AML-193 (cell line): ENCODE results near the gene ADPRH.

Experiments
- DNase-seq, 2 experiments: peaks; one replicate each; lab custom pipeline; 2025; lab: John Stamatoyannopoulos, UW

The ADPRH gene

GRCh38 chr3:119628816-119629445 is 49.6 kb downstream of the ADPRH start:
- no peak for DNase-seq

- peak; percentile 24 to 51 for DNase-seq
These were observed 51.0 kb downstream of the ADPRH start for GRCh38 chr3:119630128-119630879.

GRCh38 chr3:119630880-119631329 is 51.6 kb downstream of the ADPRH start:
- DNase-seq, result no peak

GRCh38 chr3:119631516-119631915 is 52.2 kb downstream of the ADPRH start:
- no peak for DNase-seq

GRCh38 chr3:119632216-119632615 is 52.9 kb downstream of the ADPRH start:
- no peak for DNase-seq

GRCh38 chr3:119632829-119633228 is 53.5 kb downstream of the ADPRH start:
- DNase-seq, result no peak

GRCh38 chr3:119635719-119636118 is 56.4 kb downstream of the ADPRH start:
- no peak for DNase-seq

GRCh38 chr3:119636249-119636648 is 57.0 kb downstream of the ADPRH start:
- DNase-seq, result no peak

GRCh38 chr3:119636891-119637611 is 57.8 kb downstream of the ADPRH start:
- no peak for DNase-seq

GRCh38 chr3:119637679-119638477 is 58.6 kb downstream of the ADPRH start:
- peak; percentile 62 to 67 for DNase-seq
